Sigmoid colon (tissue), 4 donors: ENCODE measurements around the gene GOSR1.
"Not testable (repeated sequence)": the region's sequence is repeated elsewhere in the genome, so short reads cannot be mapped to it uniquely, and the experiment has no call there.

Source experiments
- EP300 ChIP-seq, 4 donors: sonication (generic); formaldehyde crosslinking; IDR thresholded peaks; one replicate each; pipeline ENCODE4 v1.6.1; 2017; ENCODE audit warnings: antibody characterized with exemption in 4 of 4
- POLR2A ChIP-seq, 2 donors: fragments of 450-650 bp; IDR thresholded peaks; one replicate each; pipeline ENCODE4 v1.6.1; 2016; ENCODE audit warnings: antibody characterized with exemption in 2 of 2, mild to moderate bottlenecking in 2 of 2, moderate library complexity in 2 of 2
- POLR2AphosphoS5 ChIP-seq, 4 donors: sonication (generic); formaldehyde crosslinking; IDR thresholded peaks; one replicate each; pipeline ENCODE4 v1.6.1; 2017; ENCODE audit warnings: antibody characterized with exemption in 4 of 4
- TF ChIP-seq, protein P1 (sequence below), 4 experiments: fragments of 450-650 bp in 3 of 4; fragments of 200-600 bp in 1 of 4; IDR thresholded peaks; one replicate each; pipeline ENCODE4 v1.5.1; 2016 to 2019; ENCODE audit warnings: antibody characterized with exemption in 4 of 4, mild to moderate bottlenecking in 3 of 4, moderate library complexity in 2 of 4

DNA sequence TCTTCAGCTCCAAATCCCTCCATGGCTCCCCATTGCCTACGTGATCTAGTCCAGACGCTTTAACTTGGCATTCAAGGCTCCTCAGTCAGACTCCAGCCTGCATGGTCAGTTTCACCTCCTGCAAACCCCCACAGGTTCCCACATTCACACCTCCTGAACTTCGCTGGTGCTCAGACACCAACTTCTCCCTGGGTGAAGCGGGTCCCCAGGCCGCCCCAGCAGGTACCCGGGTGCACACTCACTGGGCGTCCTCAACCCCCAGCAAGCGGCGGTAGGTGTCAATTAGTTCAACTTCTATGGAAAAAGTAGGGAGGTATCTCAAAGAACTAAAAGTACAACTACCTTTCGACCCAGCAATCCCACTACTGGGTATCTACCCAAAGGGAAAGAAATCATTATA lies 97.6 kb downstream of the GOSR1 start:
- TF ChIP-seq, protein P1, sequence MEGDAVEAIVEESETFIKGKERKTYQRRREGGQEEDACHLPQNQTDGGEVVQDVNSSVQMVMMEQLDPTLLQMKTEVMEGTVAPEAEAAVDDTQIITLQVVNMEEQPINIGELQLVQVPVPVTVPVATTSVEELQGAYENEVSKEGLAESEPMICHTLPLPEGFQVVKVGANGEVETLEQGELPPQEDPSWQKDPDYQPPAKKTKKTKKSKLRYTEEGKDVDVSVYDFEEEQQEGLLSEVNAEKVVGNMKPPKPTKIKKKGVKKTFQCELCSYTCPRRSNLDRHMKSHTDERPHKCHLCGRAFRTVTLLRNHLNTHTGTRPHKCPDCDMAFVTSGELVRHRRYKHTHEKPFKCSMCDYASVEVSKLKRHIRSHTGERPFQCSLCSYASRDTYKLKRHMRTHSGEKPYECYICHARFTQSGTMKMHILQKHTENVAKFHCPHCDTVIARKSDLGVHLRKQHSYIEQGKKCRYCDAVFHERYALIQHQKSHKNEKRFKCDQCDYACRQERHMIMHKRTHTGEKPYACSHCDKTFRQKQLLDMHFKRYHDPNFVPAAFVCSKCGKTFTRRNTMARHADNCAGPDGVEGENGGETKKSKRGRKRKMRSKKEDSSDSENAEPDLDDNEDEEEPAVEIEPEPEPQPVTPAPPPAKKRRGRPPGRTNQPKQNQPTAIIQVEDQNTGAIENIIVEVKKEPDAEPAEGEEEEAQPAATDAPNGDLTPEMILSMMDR (IDR thresholded peaks at IDR 0.05): not testable (repeated sequence)
- TF ChIP-seq POLR2A, POLR2AphosphoS5, EP300 (IDR thresholded peaks at IDR 0.05): not testable (repeated sequence)
